Activated T-cell treated with anti-CD3 and anti-CD28 coated beads, Interleukin-2, amount 50 U/mL, for 24 hours (primary cell): ENCODE measurements around the gene NECTIN1.

Experiments
- DNase-seq: peaks from one replicate; pipeline ENCODE4 v3.0.0-alpha.2; 2020
- H3K27ac Mint-ChIP-seq: 2 replicates; pipeline ENCODE4 v1.8.0; 2020; ENCODE audit warnings: mild to moderate bottlenecking, mixed read lengths
- H3K27me3 Mint-ChIP-seq: 2 replicates; pipeline ENCODE4 v1.8.0; 2020; ENCODE audit warnings: mixed read lengths
- H3K36me3 Mint-ChIP-seq: 2 replicates; pipeline ENCODE4 v1.8.0; 2020; ENCODE audit warnings: low read depth, mixed read lengths
- H3K4me1 Mint-ChIP-seq: 2 replicates; pipeline ENCODE4 v1.8.0; 2020; ENCODE audit warnings: low read depth, mixed read lengths
- H3K4me3 Mint-ChIP-seq: 2 replicates; pipeline ENCODE4 v1.8.0; 2020; ENCODE audit warnings: mild to moderate bottlenecking, moderate library complexity, mixed read lengths
- H3K9me3 Mint-ChIP-seq: 2 replicates; pipeline ENCODE4 v1.8.0; 2020; ENCODE audit warnings: mixed read lengths

NECTIN1 gene

GRCh38 chr11:119728651-119729580, at the start of gene NECTIN1:
Gene NECTIN1, minus strand, starts transcription at chr11:119729200. Its CDS starts 647 bp downstream, at chr11:119728553.
- DNase-seq = peak; percentile 95
- Mint-ChIP-seq H3K27me3 (peaks cover 40% of the 10 kb centered on the region), H3K4me3 (peak within 1 kb of the TSS; percentile 78), H3K36me3 (no peaks in the 10 kb centered on the region), H3K27ac (no peak within 1 kb of the TSS), H3K4me1 (peaks cover 19% of the 10 kb centered on the region), H3K9me3 (no peaks in the 10 kb centered on the region)

- H3K9me3 Mint-ChIP-seq = no peaks in the 10 kb centered on the region
- H3K27ac Mint-ChIP-seq = no peak overlapping the region
- no peaks in the 10 kb centered on the region for H3K36me3 Mint-ChIP-seq
- H3K4me3 Mint-ChIP-seq = no peak overlapping the region
- H3K27me3 Mint-ChIP-seq = peaks cover 22% of the 10 kb centered on the region
- no peak for DNase-seq
- H3K4me1 Mint-ChIP-seq = no peaks in the 10 kb centered on the region
Observed at GRCh38 chr11:119778391-119779194, 49.6 kb upstream of the NECTIN1 start.

- Mint-ChIP-seq H3K27ac (no peak overlapping the region), H3K4me1 (no peaks in the 10 kb centered on the region), H3K9me3 (no peaks in the 10 kb centered on the region), H3K36me3 (no peaks in the 10 kb centered on the region), H3K4me3 (no peak overlapping the region), H3K27me3 (peaks cover 21% of the 10 kb centered on the region)
- DNase-seq = no peak
Observed at GRCh38 chr11:119777940-119778339, 48.9 kb upstream of the NECTIN1 start.

GRCh38 chr11:119776651-119777050, 47.7 kb upstream of the NECTIN1 start:
- Mint-ChIP-seq H3K36me3 (no peaks in the 10 kb centered on the region), H3K4me1 (no peaks in the 10 kb centered on the region), H3K9me3 (no peaks in the 10 kb centered on the region), H3K27me3 (peaks cover 12% of the 10 kb centered on the region), H3K4me3 (no peak overlapping the region), H3K27ac (no peak overlapping the region)
- no peak for DNase-seq

- Mint-ChIP-seq H3K27me3 (peaks cover 16% of the 10 kb centered on the region), H3K4me3 (no peak overlapping the region), H3K27ac (no peak overlapping the region), H3K9me3 (no peaks in the 10 kb centered on the region), H3K36me3 (no peaks in the 10 kb centered on the region), H3K4me1 (no peaks in the 10 kb centered on the region)
- DNase-seq = no peak
Observed at GRCh38 chr11:119776031-119776636, 47.1 kb upstream of the NECTIN1 start.

- Mint-ChIP-seq H3K4me1 (no peaks in the 10 kb centered on the region), H3K27ac (no peak overlapping the region), H3K4me3 (no peak overlapping the region), H3K36me3 (no peaks in the 10 kb centered on the region), H3K9me3 (no peaks in the 10 kb centered on the region), H3K27me3 (peaks cover 33% of the 10 kb centered on the region)
- no peak for DNase-seq
Observed at GRCh38 chr11:119774172-119774763, 45.3 kb upstream of the NECTIN1 start.

GRCh38 chr11:119772641-119773415, 43.8 kb upstream of the NECTIN1 start:
- Mint-ChIP-seq H3K9me3 (no peaks in the 10 kb centered on the region), H3K27me3 (peaks cover 39% of the 10 kb centered on the region), H3K27ac (no peak overlapping the region)

GRCh38 chr11:119772076-119772475, 43.1 kb upstream of the NECTIN1 start:
- Mint-ChIP-seq H3K36me3 (no peaks in the 10 kb centered on the region), H3K4me3 (no peak overlapping the region), H3K9me3 (no peaks in the 10 kb centered on the region), H3K4me1 (no peaks in the 10 kb centered on the region), H3K27ac (no peak overlapping the region), H3K27me3 (peaks cover 39% of the 10 kb centered on the region)
- no peak for DNase-seq

More at GRCh38 chr11:119772641-119773415, 43.8 kb upstream of the NECTIN1 start:
- no peaks in the 10 kb centered on the region for H3K36me3 Mint-ChIP-seq
- no peaks in the 10 kb centered on the region for H3K4me1 Mint-ChIP-seq
- H3K4me3 Mint-ChIP-seq = no peak overlapping the region
- no peak for DNase-seq

- Mint-ChIP-seq H3K4me1 (no peaks in the 10 kb centered on the region), H3K27ac (no peak overlapping the region)
Observed at GRCh38 chr11:119771172-119771770, 42.3 kb upstream of the NECTIN1 start.

GRCh38 chr11:119765628-119766027, 36.6 kb upstream of the NECTIN1 start:
- Mint-ChIP-seq H3K4me1 (no peaks in the 10 kb centered on the region), H3K9me3 (peaks cover 4% of the 10 kb centered on the region), H3K27ac (no peak overlapping the region), H3K4me3 (no peak overlapping the region), H3K36me3 (no peaks in the 10 kb centered on the region), H3K27me3 (peaks cover 55% of the 10 kb centered on the region)
- no peak for DNase-seq

More at GRCh38 chr11:119771172-119771770, 42.3 kb upstream of the NECTIN1 start:
- Mint-ChIP-seq H3K36me3 (no peaks in the 10 kb centered on the region), H3K4me3 (no peak overlapping the region), H3K9me3 (peaks cover 2% of the 10 kb centered on the region), H3K27me3 (peaks cover 41% of the 10 kb centered on the region)
- no peak for DNase-seq

- no peak for DNase-seq
- H3K4me3 Mint-ChIP-seq = no peak overlapping the region
- peaks cover 4% of the 10 kb centered on the region for H3K9me3 Mint-ChIP-seq
- H3K27me3 Mint-ChIP-seq = peaks cover 52% of the 10 kb centered on the region
- no peak overlapping the region for H3K27ac Mint-ChIP-seq
- H3K4me1 Mint-ChIP-seq = no peaks in the 10 kb centered on the region
- H3K36me3 Mint-ChIP-seq = no peaks in the 10 kb centered on the region
Observed at GRCh38 chr11:119764108-119764868, 35.3 kb upstream of the NECTIN1 start.

- DNase-seq = no peak
- Mint-ChIP-seq H3K4me3 (no peak overlapping the region), H3K9me3 (peaks cover 4% of the 10 kb centered on the region), H3K36me3 (no peaks in the 10 kb centered on the region), H3K4me1 (no peaks in the 10 kb centered on the region), H3K27me3 (peaks cover 54% of the 10 kb centered on the region), H3K27ac (no peak overlapping the region)
Observed at GRCh38 chr11:119763071-119763728, 34.2 kb upstream of the NECTIN1 start.
